Naive B cell (primary cell): ENCODE data around the gene DLGAP5. TPM values are rescaled to one million over a fixed set of nuclear protein-coding genes. Genes with fewer than 3 reads are reported as not detected.

Experiments used
- ATAC-seq, 2 donors: fragments of 150-1000 bp; cut with Tn5 transposase; 2 replicates each; pipeline ENCODE4 v1.10.0; 2021; ENCODE audit warnings: low read depth in 2 of 2, mild to moderate bottlenecking in 2 of 2, moderate library complexity in 2 of 2
- DNase-seq: peaks from one replicate; pipeline ENCODE4 v3.0.0; 2022
- H3K27ac Mint-ChIP-seq, 6 donors: one replicate each; pipeline ENCODE4 v1.8.0; 2020 to 2022; ENCODE audit warnings: mild to moderate bottlenecking in 6 of 6, mixed read lengths in 6 of 6, moderate library complexity in 5 of 6, inconsistent platforms in 2 of 6
- H3K27me3 Mint-ChIP-seq, 3 donors: one replicate each; pipeline ENCODE4 v1.8.0; 2021 to 2022; ENCODE audit warnings: mixed read lengths in 3 of 3, mild to moderate bottlenecking in 1 of 3
- H3K36me3 Mint-ChIP-seq, 2 donors: one replicate each; pipeline ENCODE4 v1.8.0; 2020 to 2022; ENCODE audit warnings: mixed read lengths in 2 of 2, inconsistent platforms in 1 of 2, mild to moderate bottlenecking in 1 of 2
- H3K4me1 Mint-ChIP-seq, 3 donors: one replicate each; pipeline ENCODE4 v1.8.0; 2020 to 2022; ENCODE audit warnings: mixed read lengths in 3 of 3, inconsistent platforms in 1 of 3, mild to moderate bottlenecking in 1 of 3, moderate library complexity in 1 of 3
- H3K4me3 Mint-ChIP-seq, 8 donors: one replicate each; pipeline ENCODE4 v1.8.0; 2020 to 2022; ENCODE audit warnings: mild to moderate bottlenecking in 8 of 8, mixed read lengths in 8 of 8, moderate library complexity in 8 of 8, inconsistent platforms in 2 of 8
- H3K9me3 Mint-ChIP-seq, 7 donors: one replicate each; pipeline ENCODE4 v1.8.0; 2020 to 2022; ENCODE audit warnings: mixed read lengths in 7 of 7, mild to moderate bottlenecking in 5 of 7, inconsistent platforms in 2 of 7, moderate library complexity in 1 of 7
- polyA plus RNA-seq, 6 donors: library from polyadenylated mRNA; unstranded; fragments of 300-500 nt; fragmentation: Illumina TruSeq; gene quantifications; one replicate each; pipeline ENCODE4 v1.2.3, GENCODE V29; 2021; ENCODE audit warnings: low read depth in 6 of 6

DLGAP5 gene
- polyA plus RNA-seq, 6 donors from 2014 or later, result 0.13 TPM; not detected in 5

DNA sequence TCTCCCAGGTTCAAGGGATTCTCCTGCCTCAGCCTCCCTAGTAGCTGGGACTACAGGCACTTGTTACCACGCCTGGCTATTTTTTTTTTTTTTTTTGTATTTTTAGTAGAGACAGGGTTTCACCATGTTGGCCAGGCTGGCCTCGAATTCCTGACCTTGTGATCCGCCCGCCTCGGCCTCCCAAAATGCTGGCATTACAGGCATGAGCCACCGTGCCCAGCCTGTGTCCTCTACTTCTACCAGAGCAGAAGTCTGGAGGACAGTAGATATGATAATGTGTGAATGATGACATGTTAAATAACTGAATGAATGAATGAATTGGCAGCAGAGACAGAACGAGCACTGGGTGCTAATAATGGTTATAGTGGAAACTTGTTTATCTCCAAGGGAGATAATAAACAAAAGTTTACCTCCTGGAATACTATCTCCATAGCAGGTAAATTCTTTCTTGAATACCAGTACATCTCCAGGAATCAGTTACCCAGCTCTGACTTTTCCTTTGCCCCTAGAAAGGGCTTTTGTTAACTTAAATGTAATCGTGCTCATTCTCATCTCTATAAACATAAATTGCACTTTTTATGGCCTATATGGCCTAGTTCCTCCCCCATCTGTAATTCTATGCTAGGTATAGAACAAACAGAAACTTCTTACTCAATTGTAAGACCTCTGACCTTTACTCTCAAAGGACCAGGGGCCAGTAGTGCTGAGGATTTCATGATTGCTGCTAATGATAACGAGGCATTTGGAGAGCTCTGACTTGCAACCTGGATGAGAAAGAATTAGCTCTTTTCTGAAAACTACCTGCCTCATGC, 69.6 kb downstream of the DLGAP5 start:
- Mint-ChIP-seq H3K36me3 (no peaks in the 10 kb centered on the region), H3K27me3 (peaks cover 0 to 14% (median 1%) of the 10 kb centered on the region in 3 donors), H3K4me3 (no peak overlapping the region), H3K27ac (peak overlapping the region in 1 of 6 donors; percentile 25), H3K9me3 (no peaks in the 10 kb centered on the region), H3K4me1 (peaks cover 3 to 5% (median 5%) of the 10 kb centered on the region in 3 donors)
- DNase-seq, result no peak
- no peak for ATAC-seq

DNA sequence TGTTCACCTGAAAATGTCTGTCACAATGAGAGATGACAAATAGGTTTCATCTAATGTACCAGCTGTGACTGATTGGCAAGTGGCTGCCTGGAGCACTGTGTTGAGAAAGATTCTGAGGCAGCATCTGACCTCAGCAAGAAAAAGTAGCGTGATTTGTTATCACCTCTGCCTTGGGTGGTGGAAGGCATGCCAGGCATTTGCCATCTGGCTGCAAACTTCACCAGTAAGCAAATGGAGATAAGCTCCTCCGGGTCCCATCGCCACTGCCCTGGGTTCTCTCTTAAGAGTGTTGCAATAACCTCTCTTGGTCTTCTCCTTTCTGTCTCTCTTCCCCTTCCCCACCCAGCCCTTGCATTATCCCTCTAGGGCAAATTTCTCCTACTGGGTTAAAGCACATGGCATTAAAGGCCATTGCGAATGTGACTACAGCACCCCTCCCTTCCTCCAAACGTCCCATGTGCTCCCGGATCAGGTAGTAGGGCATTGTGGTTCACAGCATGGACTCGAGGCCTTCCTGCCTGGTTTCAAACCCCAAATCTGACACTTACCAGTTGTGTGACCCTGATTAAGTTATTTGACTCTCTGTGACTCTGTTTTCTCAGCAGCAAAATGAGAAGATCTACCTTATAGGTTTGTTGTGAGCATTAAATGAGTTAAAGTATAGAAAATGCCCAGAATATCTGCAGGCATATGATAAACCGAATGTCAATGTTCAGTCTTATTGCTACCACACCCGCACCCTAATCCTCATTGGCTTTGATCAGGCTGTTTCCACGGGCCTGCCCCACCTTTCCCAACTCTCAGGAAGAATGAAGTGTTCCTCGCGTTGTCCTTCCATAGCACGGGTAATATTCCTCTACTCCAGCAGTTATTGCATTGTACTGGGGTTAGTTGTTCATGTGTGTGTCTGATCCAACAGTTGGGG, 70.6 kb downstream of the DLGAP5 start:
- H3K4me1 Mint-ChIP-seq, result peaks cover 3 to 5% (median 5%) of the 10 kb centered on the region in 3 donors
- H3K27me3 Mint-ChIP-seq, result peaks cover 0 to 10% (median 0%) of the 10 kb centered on the region in 3 donors
- H3K4me3 Mint-ChIP-seq, result no peak overlapping the region
- no peaks in the 10 kb centered on the region for H3K36me3 Mint-ChIP-seq
- peak overlapping the region in 1 of 6 donors; percentile 23 for H3K27ac Mint-ChIP-seq
- ATAC-seq, result no peak
- H3K9me3 Mint-ChIP-seq, result no peaks in the 10 kb centered on the region
- no peak for DNase-seq

GRCh38 chr14:55118761-55119160, 72.6 kb downstream of the DLGAP5 start:
- Mint-ChIP-seq H3K4me1 (peaks cover 0 to under 1% (median 0%) of the 10 kb centered on the region in 3 donors), H3K27me3 (peaks cover 0 to 10% (median 6%) of the 10 kb centered on the region in 3 donors), H3K27ac (no peak overlapping the region), H3K36me3 (no peaks in the 10 kb centered on the region), H3K4me3 (no peak overlapping the region), H3K9me3 (no peaks in the 10 kb centered on the region)
- no peak for DNase-seq
- ATAC-seq, result no peak

- Mint-ChIP-seq H3K4me1 (peaks cover 0 to 8% (median 2%) of the 10 kb centered on the region in 3 donors), H3K27me3 (peaks cover 0 to 14% (median 9%) of the 10 kb centered on the region in 3 donors), H3K36me3 (no peaks in the 10 kb centered on the region), H3K9me3 (no peaks in the 10 kb centered on the region), H3K4me3 (no peak overlapping the region), H3K27ac (peak overlapping the region in 1 of 6 donors; percentile 42)
- ATAC-seq (no peak), DNase-seq (no peak)
Observed at GRCh38 chr14:55117803-55118441, 73.5 kb downstream of the DLGAP5 start.

GRCh38 chr14:55116246-55117030, 74.9 kb downstream of the DLGAP5 start:
- H3K27ac Mint-ChIP-seq, result no peak overlapping the region
- DNase-seq, result no peak
- H3K27me3 Mint-ChIP-seq, result peaks cover 0 to 14% (median 0%) of the 10 kb centered on the region in 3 donors
- H3K36me3 Mint-ChIP-seq, result no peaks in the 10 kb centered on the region
- no peaks in the 10 kb centered on the region for H3K9me3 Mint-ChIP-seq
- H3K4me1 Mint-ChIP-seq, result peaks cover 0 to 8% (median 2%) of the 10 kb centered on the region in 3 donors
- ATAC-seq, result no peak
- H3K4me3 Mint-ChIP-seq, result no peak overlapping the region

DNA sequence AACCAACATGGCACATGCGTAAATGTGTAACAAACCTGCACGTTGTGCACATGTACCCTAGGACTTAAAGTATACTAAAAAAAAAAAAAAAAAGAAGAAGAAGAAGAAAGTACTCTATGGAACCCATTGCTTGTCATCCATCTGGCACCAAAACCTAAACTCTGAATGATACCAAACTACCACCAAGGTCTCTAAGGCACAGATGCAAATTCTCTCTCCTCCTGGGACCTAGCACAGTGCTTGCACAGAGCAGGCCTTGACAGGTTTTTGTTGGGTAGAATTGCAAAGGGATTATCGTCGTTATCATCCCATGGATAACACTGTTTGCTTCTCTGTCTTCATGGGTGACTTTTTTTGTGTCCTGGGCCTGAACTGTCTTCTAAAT, 75.5 kb downstream of the DLGAP5 start:
- H3K4me1 Mint-ChIP-seq, result peaks cover 0 to 8% (median 2%) of the 10 kb centered on the region in 3 donors
- H3K4me3 Mint-ChIP-seq, result no peak overlapping the region
- no peaks in the 10 kb centered on the region for H3K36me3 Mint-ChIP-seq
- no peaks in the 10 kb centered on the region for H3K9me3 Mint-ChIP-seq
- H3K27me3 Mint-ChIP-seq, result peaks cover 0 to 14% (median 0%) of the 10 kb centered on the region in 3 donors
- DNase-seq, result no peak
- H3K27ac Mint-ChIP-seq, result no peak overlapping the region
- no peak for ATAC-seq

DNA sequence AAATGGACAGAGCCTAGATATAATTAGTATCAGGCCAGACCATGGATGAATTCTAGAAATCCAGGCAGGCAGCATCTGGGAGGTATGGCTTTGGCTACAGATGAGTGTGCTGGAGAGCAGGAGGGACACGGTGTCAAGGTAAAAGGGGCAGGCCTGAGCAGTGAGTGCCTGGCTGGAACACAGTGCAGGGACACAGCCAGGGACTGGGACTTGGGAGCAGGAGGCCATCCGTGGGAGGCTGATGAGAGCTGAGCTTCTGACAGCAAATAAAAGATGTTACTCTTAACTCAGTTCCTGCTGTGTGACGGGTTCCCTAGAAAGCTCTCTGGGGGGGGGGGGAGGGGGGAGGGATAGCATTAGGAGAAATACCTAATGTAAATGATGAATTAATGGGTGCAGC, 75.9 kb downstream of the DLGAP5 start:
- Mint-ChIP-seq H3K27ac (no peak overlapping the region), H3K4me1 (peaks cover 0 to 8% (median 2%) of the 10 kb centered on the region in 3 donors), H3K36me3 (no peaks in the 10 kb centered on the region), H3K27me3 (peaks cover 0 to 14% (median 0%) of the 10 kb centered on the region in 3 donors), H3K9me3 (no peaks in the 10 kb centered on the region), H3K4me3 (peak overlapping the region in 1 of 8 donors; percentile 31)
- DNase-seq (no peak), ATAC-seq (no peak)

DNA sequence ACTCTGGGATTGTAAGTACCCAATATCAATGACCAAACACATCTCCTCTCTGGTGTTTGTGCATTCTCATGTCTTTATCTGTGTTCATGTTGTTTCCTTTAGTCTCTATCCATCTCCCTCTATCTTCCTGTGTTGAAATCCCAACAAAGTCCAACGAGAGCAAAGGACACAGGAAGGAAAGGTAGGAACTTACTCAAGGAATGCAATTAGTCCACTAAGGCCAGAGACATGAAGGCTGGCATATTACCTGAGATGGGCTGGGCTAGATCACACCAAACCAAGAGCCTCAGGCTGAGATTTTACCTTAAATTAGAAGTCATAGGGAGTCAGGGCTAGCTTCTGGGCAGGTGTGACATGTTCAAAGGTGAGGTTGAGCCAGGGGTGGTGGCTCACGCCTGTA, 76.7 kb downstream of the DLGAP5 start:
- H3K9me3 Mint-ChIP-seq, result no peaks in the 10 kb centered on the region
- H3K4me1 Mint-ChIP-seq, result peaks cover 0 to 8% (median 2%) of the 10 kb centered on the region in 3 donors
- peak overlapping the region in 1 of 8 donors; percentile 17 for H3K4me3 Mint-ChIP-seq
- ATAC-seq (no peak), DNase-seq (no peak)
- H3K27ac Mint-ChIP-seq, result no peak overlapping the region
- no peaks in the 10 kb centered on the region for H3K36me3 Mint-ChIP-seq
- H3K27me3 Mint-ChIP-seq, result peaks cover 0 to 14% (median 0%) of the 10 kb centered on the region in 3 donors

DNA sequence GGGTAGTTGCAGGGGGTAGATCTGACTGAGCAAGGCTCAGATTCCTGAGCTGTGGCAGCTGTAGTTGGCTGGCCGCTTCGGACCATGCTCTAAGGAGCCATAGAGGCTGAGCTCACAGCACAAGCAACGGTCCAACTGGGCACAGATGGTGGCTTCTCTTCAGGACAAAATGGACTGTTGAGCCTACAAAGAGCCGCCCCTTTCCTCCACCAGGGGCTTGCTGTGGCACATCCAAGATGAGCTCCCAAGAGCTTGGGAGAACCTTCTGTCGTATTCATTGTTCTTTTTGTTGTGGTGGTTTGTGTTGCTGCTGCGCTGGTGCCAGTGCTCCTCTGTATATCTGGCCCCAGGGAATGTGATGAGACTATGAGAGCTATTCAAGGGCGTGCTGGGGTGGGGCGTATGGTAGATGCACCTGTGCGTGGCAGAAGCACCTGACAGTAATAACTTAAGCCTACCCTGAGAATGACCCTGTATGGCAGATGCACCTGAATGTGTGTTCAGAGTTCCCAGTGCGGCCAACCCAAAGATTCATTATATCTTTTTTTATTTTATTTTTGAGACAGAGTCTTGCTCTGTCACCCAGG, 80.2 kb downstream of the DLGAP5 start:
- DNase-seq (no peak), ATAC-seq (no peak)
- Mint-ChIP-seq H3K36me3 (no peaks in the 10 kb centered on the region), H3K9me3 (no peaks in the 10 kb centered on the region), H3K4me3 (no peak overlapping the region), H3K27me3 (peaks cover 0 to 14% (median 0%) of the 10 kb centered on the region in 3 donors), H3K4me1 (peaks cover 0 to 8% (median 2%) of the 10 kb centered on the region in 3 donors), H3K27ac (no peak overlapping the region)

DNA sequence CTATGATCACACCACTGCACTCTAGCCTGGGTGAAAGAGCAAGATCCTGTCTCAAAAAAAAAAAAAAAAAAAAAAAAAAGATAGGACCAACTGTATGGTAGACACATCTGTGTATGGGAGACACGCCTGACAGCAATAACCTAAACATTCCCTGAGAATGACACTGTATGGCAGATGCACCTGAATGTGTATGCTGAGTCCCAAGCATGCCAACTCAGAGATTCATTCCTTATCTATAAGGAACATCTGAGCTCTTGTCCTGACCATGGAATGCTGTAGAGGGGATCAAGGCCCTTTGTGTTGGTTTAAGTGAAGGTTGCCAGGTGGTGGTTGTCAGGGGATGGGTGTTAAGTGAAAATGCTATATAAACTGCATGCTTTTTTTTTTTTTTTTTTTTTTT, 81.5 kb downstream of the DLGAP5 start:
- H3K4me1 Mint-ChIP-seq, result peaks cover 0 to 8% (median 2%) of the 10 kb centered on the region in 3 donors
- DNase-seq, result no peak
- H3K27ac Mint-ChIP-seq, result no peak overlapping the region
- ATAC-seq, result no peak
- H3K9me3 Mint-ChIP-seq, result no peaks in the 10 kb centered on the region
- H3K27me3 Mint-ChIP-seq, result peaks cover 0 to 13% (median 0%) of the 10 kb centered on the region in 3 donors
- H3K4me3 Mint-ChIP-seq, result no peak overlapping the region
- no peaks in the 10 kb centered on the region for H3K36me3 Mint-ChIP-seq

DNA sequence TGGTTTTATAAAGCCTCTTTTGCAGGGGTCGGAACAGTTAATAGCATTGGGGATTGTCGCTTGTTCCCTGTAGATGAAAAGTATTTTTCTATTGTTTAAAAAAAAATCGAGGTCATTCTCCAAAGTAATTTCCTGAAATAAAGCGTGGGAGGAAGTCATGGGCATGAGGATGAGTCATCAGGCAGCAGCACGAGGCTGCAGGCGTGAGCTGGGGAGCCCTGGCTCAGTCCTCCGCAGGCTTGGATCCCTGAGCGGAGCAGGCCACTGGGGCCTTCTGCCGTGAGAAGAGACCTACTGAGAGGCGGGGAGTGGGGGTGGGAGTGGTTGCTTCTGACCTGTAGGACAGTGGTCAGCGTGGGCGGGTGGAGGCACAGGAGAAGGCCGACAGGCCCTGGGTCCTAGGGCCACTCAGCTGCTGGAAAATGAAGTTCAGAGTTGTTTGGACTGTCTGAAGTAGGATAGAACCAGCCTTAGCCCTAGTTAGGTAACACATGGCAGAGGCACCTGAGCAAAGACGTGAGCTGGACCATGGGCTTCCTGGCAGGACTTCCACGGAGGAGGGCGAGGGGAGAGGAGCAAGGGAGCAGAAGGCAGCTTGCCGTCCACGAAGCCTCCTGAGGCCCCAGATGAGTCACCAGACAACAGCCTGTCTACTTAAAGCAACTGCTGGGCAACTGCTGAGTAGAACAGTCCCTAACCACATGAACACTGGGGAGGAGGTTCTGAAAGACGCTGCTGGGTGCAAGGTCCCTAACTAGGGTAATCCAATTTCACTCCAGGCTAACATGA, 83.4 kb downstream of the DLGAP5 start:
- peak overlapping the region in 2 of 6 donors; percentile 36 to 78 for H3K27ac Mint-ChIP-seq
- H3K27me3 Mint-ChIP-seq, result no peaks in the 10 kb centered on the region
- H3K9me3 Mint-ChIP-seq, result peaks cover 0 to 5% (median 0%) of the 10 kb centered on the region in 7 donors
- ATAC-seq (no peak), DNase-seq (no peak)
- H3K36me3 Mint-ChIP-seq, result peaks cover 0 to 6% of the 10 kb centered on the region in 2 donors
- peaks cover 4 to 14% (median 7%) of the 10 kb centered on the region in 3 donors for H3K4me1 Mint-ChIP-seq
- no peak overlapping the region for H3K4me3 Mint-ChIP-seq
